HG02642 (cell line): ENCODE measurements around the gene PAX2.

Source experiments
- ATAC-seq: cut with Tn5 transposase; IDR thresholded peaks from one replicate; pipeline ENCODE4 v1.9.1; 2021; ENCODE audit warnings: mild to moderate bottlenecking; ENCODE audit not compliant: unreplicated experiment, poor library complexity

PAX2 gene

DNA sequence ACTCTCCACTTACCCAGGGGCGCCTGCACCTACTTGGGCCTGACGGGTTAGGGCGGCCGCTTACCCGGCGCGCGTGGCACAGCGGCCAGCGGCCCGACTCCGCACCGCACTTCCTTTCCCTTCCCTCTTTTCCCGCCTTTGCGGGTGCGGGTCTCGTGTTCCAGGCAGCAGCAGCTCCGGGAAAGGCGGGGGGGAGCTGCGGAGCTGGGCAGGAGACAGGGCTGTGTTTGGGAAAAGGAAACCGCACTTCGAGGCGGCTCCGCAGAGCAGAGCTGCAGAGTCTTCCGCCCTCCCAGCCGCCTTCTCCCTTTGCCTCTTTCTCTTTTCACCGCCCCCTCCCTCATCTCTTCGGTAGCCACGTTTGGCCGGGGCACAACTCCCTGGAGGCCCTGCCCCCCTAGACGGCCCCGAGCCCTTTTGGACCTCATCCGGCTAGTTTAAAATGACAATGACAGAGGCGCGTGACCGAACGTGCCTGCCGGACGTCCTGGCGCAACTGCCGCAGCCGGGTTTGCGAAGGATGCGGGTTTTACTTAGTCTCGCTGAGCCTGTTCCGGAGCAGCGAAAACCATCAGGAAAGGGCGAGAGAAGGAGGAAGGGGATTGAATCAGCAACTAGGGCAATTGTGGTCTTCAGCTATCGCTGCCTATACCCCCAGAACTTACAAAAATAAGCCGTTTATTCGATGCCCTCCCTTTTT is 7.9 kb upstream of the PAX2 start:
- no peak for ATAC-seq

DNA sequence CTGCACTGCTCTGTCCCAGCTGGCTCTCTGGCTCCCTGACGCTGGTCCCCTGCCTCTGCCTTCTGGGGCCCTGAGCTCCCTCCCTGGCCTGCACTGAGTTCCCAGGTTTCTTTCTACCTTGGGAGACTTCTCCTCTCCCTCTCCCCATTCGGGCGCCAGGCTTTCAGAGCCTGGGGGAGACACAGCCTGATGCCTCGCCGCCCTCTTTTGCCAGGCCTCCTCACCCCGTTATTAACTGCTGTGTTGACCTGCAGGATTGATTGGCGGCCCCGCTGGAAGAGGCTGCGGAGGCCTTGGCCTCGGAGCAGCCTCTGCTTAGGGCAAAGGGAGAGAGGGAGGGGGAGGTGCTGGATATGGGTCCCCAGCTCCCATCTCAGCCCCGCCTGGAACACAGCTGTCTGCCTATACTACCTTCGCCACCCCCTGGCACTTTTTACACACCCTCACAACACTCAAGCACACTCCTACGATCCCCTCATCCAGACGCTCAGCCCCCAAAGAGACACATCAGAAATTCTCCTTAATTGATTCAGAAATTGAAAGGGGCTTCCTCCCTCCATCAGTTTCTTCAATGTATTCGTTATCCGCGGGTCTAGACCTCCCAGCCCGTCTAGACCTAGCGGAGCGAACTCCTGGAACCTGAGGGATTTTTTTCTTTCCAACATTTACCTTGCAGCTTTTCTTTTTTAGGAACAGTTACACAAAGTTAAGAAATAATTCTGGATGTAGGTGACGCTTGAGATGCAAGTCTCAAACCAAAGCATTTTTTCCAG is 7.1 kb upstream of the PAX2 start:
- ATAC-seq, result no peak

DNA sequence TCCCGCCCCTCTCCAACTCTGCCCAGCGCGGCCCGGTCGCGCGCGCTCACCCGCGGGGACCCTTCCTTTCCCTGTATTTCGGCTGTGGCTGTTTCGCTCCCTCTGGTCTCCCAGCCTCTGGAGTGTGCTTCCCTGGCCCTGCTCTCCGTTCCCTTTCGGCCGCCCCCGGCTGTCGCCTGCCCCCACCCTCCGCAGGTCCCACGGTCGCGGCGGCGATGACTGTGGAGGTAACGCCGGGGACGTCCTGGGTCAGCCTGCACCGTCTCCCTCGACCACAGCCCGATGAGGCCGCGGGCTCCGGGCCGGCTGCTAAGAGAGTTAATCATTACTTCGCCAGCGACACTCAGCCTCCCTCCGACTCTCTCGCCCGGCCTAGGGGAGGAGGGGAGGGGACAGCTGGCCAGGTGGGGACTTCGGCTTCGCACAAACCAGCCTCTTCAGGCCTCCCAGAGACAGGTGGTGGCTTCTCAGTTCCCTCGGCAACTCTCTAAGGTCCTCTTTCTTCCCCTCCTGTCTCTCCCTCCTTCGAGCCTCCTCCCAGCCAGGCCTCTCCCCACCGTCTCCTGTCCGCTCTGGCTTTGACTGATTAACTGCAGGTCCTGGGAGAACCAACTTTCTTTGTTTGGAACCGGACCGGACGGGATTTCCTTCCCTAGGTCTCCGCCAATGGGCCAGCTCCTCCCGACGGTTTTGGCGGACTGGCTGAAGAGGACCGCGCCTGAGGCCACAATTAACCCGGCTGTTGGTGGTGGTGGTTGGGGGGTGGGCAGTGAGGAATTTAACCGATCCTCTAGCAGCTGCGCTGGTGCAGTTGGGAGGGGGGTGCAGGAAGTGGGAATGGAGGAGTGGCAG is 5.6 kb upstream of the PAX2 start:
- ATAC-seq, result no peak

DNA sequence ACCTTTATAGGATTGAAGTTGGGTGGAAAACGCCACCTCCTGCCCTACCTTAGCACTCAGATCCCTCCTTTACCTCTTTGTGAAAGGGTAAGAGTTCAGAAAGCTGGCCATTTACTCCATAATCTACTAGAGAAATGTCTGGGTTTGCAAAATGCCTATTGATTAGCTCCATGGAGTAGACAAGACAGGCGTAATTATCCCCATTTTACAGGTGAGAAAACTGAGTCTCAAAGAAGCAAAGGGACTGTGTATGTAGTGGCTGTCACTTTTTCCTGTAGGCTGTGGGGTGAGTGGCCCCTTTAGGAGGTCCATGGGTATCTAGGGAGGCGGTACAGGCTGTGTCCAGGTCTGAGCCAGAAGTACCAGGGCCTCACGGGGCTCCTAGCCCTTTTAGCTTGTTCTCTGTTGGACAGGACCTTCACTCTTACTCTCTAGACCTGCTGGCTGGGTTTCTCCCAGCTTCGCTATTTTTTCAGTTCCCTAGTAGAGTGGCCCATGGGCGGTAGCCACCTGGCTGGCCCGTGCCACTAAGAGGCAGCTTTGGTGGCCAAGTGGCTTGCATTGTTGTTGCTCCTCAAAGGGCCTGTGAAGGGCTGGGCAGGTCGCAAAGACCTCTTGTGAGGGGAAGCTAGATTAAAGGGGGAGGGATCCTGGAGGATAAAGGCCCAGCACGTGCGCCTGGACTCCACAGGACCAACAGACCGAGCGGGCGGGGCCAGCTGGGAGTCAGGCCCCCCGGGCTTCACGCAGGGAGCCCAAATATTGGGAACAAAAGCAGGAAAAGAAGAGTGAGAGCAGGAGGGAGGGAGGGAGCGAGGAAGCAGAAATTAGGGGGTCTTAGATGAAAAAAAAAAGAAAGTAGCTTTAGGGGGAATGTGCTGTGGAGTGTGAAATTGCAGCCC is 4.7 kb upstream of the PAX2 start:
- no peak for ATAC-seq

GRCh38 chr10:100741378-100742075 is 3.9 kb upstream of the PAX2 start:
- no peak for ATAC-seq

DNA sequence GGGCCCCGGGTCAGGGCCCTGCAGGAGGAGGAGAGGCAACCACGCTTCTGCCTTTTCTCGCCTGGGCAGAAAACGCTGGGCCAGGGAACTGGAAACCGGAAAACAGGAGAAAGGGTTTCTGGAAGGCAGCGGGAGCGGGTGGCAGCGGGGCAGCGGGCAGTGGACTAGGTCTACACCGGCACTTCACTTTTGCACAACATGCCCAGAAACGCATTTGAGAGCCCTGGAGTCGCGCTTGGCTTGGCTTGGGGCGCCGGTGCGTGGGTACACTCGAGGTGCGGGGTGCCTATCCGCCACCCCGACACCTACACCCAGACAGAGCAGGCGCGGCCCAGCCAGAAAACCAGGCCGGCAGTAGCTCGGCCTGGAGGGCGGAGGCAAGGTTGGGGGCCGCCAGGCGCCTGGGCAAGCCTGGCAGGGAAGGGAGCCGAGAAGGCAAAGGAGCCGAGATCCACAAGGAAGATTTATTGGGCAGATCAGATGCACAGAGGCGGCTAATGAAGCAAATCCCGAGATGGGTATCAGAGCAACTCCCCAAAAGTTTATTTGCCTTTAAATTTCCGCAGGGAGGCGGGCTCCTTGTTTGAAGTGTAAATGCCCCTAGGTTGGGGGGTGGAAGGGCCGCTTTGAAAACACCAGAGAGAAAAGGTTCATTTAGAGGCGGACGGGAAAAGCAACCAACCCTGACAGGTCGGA is 3.2 kb upstream of the PAX2 start:
- ATAC-seq, result no peak

GRCh38 chr10:100742936-100743335 is 2.4 kb upstream of the PAX2 start:
- no peak for ATAC-seq

GRCh38 chr10:100743626-100744135 is 1.7 kb upstream of the PAX2 start:
- no peak for ATAC-seq

GRCh38 chr10:100744136-100744986 is 1.0 kb upstream of the PAX2 start:
- ATAC-seq, result no peak

- no peak for ATAC-seq
These were observed 751 bp downstream of the PAX2 start for GRCh38 chr10:100745882-100746783.

DNA sequence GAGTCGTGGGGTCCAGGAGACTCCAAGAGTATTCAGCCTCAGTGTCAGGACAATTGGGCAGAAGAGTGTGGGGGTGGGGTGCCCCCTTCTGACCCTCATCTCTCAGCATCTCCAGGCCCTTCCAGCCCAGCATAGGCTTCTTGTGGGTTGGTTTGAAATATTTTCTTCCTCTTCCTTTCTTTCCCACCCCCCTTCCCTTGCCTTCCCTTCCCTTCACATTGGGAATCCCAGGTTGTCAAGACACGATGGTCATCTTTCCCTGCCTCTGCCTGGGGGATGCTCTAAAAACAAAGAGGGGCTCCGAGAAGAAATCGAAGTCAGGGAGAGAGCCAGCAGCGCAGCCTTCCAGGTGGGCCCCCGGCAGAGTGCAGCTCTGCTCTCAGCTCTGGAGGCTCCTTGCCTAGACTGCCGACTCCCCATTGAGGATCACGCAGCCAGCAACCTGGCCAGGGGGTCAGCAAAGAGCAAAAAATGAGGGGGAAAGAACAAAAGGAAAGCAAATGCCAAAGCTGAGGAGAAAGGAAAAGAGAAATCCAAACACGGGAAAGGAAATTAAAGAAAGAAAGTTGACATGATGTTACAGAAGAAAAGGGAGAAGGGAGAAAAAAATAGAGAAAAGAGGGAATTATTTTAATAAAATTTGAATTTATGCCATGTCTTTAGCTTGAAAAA is 1.5 kb downstream of the PAX2 start:
- no peak for ATAC-seq

- ATAC-seq, result no peak
These were observed 2.3 kb downstream of the PAX2 start for GRCh38 chr10:100747456-100748230.

DNA sequence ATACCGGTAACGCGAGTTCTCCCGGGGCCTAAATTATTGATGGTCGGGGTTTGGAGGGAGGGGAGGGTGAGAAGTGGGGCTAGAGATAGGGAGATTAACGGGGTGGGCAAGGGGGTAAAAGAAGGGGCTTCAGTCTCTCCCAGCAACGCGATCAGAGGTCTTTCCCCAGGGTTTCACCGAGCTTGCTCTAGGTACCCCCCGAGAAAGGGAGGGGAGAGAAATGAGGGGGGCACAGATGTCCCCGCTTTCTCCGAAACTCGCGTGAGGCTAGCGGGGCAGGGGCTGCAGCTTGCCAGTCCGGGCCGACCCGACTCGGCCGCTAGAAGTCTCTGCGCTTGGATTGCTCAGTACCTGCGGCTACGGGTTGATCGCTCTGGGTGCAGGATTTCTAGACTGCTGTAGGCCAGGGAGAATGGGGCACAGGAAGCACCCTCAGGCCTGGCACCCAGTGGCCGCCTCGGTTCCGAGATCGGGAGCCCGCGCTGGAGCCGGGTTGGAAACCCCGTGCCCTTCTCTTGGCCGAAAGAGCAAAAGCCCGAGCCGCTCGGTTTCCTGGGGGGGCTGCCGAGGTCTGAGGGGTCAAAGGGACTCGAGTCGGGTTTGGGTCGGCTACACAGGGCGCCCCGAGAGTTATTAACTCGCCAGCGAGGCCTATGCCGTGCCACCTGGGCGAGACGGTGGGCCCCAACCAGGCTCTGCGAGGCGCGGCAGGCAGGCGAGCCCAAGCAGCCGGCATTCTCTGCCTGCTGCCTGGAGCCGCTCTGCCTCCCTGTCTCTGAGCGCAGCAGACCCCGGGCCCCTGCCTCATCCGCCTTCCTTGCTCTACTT is 3.1 kb downstream of the PAX2 start:
- no peak for ATAC-seq

GRCh38 chr10:100749059-100749308 is 3.6 kb downstream of the PAX2 start:
- ATAC-seq, result no peak
